ENCODE data around the gene TTLL6. TPM values are rescaled to one million over a fixed set of nuclear protein-coding genes. Genes with fewer than 3 reads are reported as not detected.

TTLL6 gene
- polyA plus RNA-seq, 1 donor from 2014 or later: not detected

DNA sequence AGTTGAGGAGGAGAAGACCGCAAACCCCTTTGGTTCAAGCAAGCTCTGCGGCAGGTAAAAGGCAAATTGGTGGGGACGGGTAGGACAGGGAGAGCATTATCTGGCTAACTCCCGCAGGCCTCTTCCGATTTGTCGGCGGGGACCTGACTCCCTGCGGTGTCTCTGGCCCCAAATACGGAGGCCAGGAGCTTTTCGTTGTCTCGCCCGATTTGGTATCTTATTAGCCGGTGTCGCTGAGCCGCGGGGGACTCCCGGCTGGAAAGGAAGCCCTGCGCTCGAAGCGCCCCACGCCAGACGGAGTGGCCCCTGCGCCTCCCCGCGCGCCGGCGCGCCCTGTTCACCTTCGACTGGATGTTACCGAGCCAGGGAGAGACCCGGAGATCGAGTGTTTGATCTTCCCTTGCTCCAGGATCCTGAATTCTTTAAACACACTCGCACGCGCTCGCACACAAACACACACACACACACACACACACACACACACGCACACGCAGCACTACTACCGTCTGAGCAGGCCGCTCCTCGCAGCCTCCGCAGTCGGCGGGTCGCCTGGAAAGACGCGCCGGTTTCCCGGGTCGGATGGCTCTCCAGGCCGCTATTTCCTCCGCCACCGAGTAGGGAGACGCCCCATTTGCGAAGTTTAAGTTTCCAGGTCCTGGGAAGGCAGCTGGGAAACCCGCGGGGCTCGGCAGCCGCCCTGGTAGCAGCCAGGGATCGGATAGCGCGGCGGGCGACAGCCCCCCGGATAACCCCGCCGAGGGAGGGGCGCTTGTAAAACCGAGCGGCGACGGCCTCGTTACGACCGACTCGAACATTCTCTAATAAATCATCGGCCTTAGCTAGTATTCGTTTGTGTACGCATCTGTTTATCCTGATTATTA lies 98.0 kb downstream of the TTLL6 start:
- Histone ChIP-seq H3F3A (ENCODE audit: insufficient read depth, low read length, poor library complexity, severe bottlenecking) (no peaks in the 10 kb centered on the region), H3K9me2 (ENCODE audit: insufficient read depth, low read length) (no peaks in the 10 kb centered on the region), H3K79me2 (replicated peaks; ENCODE audit: insufficient read depth, low read length) (no peaks in the 10 kb centered on the region), H3K4me3 (ENCODE audit: low read length) (no peak overlapping the region), H3K27ac (ENCODE audit: low read length) (no peak overlapping the region), H3K36me3 (ENCODE audit: insufficient read depth, low read length) (no peaks in the 10 kb centered on the region), H3K9me3 (ENCODE audit: low read length) (peaks cover 5% of the 10 kb centered on the region), H2AFZ (ENCODE audit: low read depth, low read length) (no peak overlapping the region), H4K20me1 (ENCODE audit: insufficient read depth) (no peaks in the 10 kb centered on the region), H3K4me2 (ENCODE audit: low read length) (no peak overlapping the region), H3K27me3 (ENCODE audit: insufficient read depth, low read depth, low read length) (peaks cover 100% of the 10 kb centered on the region), H3K9ac (ENCODE audit: low read length) (no peak overlapping the region)
- TF ChIP-seq, protein P1, sequence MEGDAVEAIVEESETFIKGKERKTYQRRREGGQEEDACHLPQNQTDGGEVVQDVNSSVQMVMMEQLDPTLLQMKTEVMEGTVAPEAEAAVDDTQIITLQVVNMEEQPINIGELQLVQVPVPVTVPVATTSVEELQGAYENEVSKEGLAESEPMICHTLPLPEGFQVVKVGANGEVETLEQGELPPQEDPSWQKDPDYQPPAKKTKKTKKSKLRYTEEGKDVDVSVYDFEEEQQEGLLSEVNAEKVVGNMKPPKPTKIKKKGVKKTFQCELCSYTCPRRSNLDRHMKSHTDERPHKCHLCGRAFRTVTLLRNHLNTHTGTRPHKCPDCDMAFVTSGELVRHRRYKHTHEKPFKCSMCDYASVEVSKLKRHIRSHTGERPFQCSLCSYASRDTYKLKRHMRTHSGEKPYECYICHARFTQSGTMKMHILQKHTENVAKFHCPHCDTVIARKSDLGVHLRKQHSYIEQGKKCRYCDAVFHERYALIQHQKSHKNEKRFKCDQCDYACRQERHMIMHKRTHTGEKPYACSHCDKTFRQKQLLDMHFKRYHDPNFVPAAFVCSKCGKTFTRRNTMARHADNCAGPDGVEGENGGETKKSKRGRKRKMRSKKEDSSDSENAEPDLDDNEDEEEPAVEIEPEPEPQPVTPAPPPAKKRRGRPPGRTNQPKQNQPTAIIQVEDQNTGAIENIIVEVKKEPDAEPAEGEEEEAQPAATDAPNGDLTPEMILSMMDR (IDR thresholded peaks at IDR 0.05; ENCODE audit: poor library complexity, severe bottlenecking): no peak
- TF ChIP-seq POLR2AphosphoS5 (IDR thresholded peaks at IDR 0.05): peak; percentile 6

DNA sequence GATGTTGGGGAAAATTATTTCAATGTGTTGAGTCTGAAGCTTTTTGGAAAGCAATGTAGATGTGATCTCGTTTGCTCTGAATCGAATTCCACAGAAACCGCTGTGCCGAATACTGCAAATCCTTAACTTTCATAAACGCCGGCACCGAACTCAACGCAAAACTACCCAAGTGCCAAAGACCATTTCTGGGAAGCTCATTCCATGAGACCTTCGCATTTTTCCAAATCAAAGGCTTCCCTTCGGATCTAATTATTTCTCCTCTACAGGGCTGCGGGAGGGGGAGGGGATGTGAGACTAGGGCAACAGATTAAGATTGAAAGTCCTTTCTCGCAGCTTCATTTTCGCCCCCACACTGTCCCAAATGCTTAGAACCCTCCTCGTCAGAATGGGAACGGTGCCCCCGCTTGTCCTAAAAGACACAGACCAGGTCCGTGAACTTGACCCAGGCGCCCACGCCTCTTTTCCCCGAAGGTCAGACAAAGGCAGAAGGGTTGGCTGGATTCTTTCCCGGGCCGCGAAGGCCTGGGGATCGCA lies 98.7 kb downstream of the TTLL6 start:
- Histone ChIP-seq H3K79me2 (replicated peaks; ENCODE audit: insufficient read depth, low read length) (no peaks in the 10 kb centered on the region), H3F3A (ENCODE audit: insufficient read depth, low read length, poor library complexity, severe bottlenecking) (no peaks in the 10 kb centered on the region), H3K36me3 (ENCODE audit: insufficient read depth, low read length) (no peaks in the 10 kb centered on the region), H3K4me3 (ENCODE audit: low read length) (no peak overlapping the region), H3K9me2 (ENCODE audit: insufficient read depth, low read length) (no peaks in the 10 kb centered on the region), H3K27me3 (ENCODE audit: insufficient read depth, low read depth, low read length) (peaks cover 100% of the 10 kb centered on the region), H3K9ac (ENCODE audit: low read length) (no peak overlapping the region), H4K20me1 (ENCODE audit: insufficient read depth) (no peaks in the 10 kb centered on the region), H3K27ac (ENCODE audit: low read length) (no peak overlapping the region), H3K4me2 (ENCODE audit: low read length) (no peak overlapping the region), H2AFZ (ENCODE audit: low read depth, low read length) (no peak overlapping the region), H3K9me3 (ENCODE audit: low read length) (peaks cover 5% of the 10 kb centered on the region)
- TF ChIP-seq TAF1 (IDR thresholded peaks at IDR 0.05; ENCODE audit: low read depth) (no peak), RAD21 (conservative IDR thresholded peaks at IDR 0.05) (no peak)

DNA sequence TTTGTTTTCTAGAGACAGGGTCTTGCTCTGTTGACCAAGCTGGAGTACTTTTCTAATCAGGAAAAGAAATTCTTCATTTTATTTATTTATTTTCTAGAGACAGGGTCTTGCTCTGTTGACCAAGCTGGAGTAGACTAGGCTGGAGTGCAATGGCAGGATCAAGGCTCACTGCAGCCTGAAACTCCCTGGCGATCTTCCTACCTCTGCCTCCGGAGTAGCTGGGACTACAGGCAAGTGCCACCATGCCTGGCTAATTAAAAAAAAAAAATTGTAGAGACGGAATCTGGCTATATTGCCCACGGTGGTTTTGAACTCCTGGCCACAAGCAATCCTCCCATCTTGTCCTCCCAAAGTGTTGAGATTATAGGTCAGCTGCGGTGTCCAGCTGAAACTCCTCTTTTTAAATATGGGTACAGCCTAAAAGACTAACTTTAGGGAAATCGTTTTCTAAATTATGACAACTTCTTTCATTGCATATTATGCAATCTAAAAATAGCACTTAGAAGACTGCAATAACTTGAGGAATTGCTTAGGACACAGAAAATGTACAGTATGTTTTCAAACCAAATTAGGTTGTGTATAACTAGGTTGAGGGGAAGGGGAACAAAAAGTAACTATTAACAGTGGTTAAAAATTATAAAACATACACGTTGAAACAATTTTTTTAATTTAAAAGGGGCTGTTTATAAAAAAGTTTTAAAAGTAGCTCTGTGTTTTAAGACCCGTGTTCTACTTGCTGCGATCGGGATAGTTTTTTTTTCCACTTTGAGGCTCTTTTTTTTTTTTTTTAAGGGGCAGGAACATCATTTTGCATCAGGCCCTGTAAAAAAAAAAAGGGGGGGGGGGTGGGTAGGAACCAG lies 99.4 kb downstream of the TTLL6 start:
- H3K4me2 ChIP-seq (ENCODE audit: low read length): no peak overlapping the region
- no peaks in the 10 kb centered on the region for H4K20me1 ChIP-seq (ENCODE audit: insufficient read depth)
- no peak overlapping the region for H3K4me3 ChIP-seq (ENCODE audit: low read length)
- H3K27me3 ChIP-seq (ENCODE audit: insufficient read depth, low read depth, low read length): peaks cover 100% of the 10 kb centered on the region
- H3K9me2 ChIP-seq (ENCODE audit: insufficient read depth, low read length): no peaks in the 10 kb centered on the region
- H2AFZ ChIP-seq (ENCODE audit: low read depth, low read length): no peak overlapping the region
- no peaks in the 10 kb centered on the region for H3K36me3 ChIP-seq (ENCODE audit: insufficient read depth, low read length)
- TF ChIP-seq MXI1 (conservative IDR thresholded peaks at IDR 0.05; ENCODE audit: poor library complexity, severe bottlenecking) (no peak), RAD21 (conservative IDR thresholded peaks at IDR 0.05) (no peak), SMC3 (conservative IDR thresholded peaks at IDR 0.05; ENCODE audit: poor library complexity) (no peak), POLR2AphosphoS5 (IDR thresholded peaks at IDR 0.05) (no peak), EP300 (conservative IDR thresholded peaks at IDR 0.05; ENCODE audit: poor library complexity, severe bottlenecking) (no peak), EZH2 (IDR thresholded peaks at IDR 0.05; ENCODE audit: borderline replicate concordance, insufficient read depth, low read length, poor library complexity, severe bottlenecking) (no peak), TAF1 (IDR thresholded peaks at IDR 0.05; ENCODE audit: low read depth) (no peak)
- TF ChIP-seq, protein P1 (IDR thresholded peaks at IDR 0.05; ENCODE audit: poor library complexity, severe bottlenecking): no peak
- TF ChIP-seq, protein P2, sequence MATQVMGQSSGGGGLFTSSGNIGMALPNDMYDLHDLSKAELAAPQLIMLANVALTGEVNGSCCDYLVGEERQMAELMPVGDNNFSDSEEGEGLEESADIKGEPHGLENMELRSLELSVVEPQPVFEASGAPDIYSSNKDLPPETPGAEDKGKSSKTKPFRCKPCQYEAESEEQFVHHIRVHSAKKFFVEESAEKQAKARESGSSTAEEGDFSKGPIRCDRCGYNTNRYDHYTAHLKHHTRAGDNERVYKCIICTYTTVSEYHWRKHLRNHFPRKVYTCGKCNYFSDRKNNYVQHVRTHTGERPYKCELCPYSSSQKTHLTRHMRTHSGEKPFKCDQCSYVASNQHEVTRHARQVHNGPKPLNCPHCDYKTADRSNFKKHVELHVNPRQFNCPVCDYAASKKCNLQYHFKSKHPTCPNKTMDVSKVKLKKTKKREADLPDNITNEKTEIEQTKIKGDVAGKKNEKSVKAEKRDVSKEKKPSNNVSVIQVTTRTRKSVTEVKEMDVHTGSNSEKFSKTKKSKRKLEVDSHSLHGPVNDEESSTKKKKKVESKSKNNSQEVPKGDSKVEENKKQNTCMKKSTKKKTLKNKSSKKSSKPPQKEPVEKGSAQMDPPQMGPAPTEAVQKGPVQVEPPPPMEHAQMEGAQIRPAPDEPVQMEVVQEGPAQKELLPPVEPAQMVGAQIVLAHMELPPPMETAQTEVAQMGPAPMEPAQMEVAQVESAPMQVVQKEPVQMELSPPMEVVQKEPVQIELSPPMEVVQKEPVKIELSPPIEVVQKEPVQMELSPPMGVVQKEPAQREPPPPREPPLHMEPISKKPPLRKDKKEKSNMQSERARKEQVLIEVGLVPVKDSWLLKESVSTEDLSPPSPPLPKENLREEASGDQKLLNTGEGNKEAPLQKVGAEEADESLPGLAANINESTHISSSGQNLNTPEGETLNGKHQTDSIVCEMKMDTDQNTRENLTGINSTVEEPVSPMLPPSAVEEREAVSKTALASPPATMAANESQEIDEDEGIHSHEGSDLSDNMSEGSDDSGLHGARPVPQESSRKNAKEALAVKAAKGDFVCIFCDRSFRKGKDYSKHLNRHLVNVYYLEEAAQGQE (IDR thresholded peaks at IDR 0.05; ENCODE audit: borderline replicate concordance): no peak
- H3K27ac ChIP-seq (ENCODE audit: low read length): no peak overlapping the region
- no peaks in the 10 kb centered on the region for H3K79me2 ChIP-seq (replicated peaks; ENCODE audit: insufficient read depth, low read length)
- H3K9me3 ChIP-seq (ENCODE audit: low read length): peaks cover 5% of the 10 kb centered on the region
- H3K9ac ChIP-seq (ENCODE audit: low read length): no peak overlapping the region
- no peaks in the 10 kb centered on the region for H3F3A ChIP-seq (ENCODE audit: insufficient read depth, low read length, poor library complexity, severe bottlenecking)
